SK-MEL-5 (cell line): Measurements from ENCODE around the gene STXBP1. TPM values are rescaled to one million over a fixed set of nuclear protein-coding genes. Genes with fewer than 3 reads are reported as not detected.

Experiments used
- DNase-seq: peaks from one replicate; pipeline ENCODE4 v3.0.0-alpha.2; 2016; ENCODE audit warnings: low read depth, low spot score
- in situ Hi-C: cut with HindIII; loops from 2 replicates; pipeline ENCODE4 v1.10.0; 2016; ENCODE audit warnings: low sequenced_read_pairs, high pct_unique_total_duplicates, low pct_unique_long_range_greater_than_20kb
- total RNA-seq: library from RNA; depleted of rRNA; stranded (reverse); fragments of >200 nt; shearing (Covaris generic); gene quantifications from 2 replicates; pipeline ENCODE4 v1.2.3, GENCODE V29; 2014; rRNA removed

Gene STXBP1
- total RNA-seq, 1 experiment from 2014 or later, result 41.3 TPM

DNA sequence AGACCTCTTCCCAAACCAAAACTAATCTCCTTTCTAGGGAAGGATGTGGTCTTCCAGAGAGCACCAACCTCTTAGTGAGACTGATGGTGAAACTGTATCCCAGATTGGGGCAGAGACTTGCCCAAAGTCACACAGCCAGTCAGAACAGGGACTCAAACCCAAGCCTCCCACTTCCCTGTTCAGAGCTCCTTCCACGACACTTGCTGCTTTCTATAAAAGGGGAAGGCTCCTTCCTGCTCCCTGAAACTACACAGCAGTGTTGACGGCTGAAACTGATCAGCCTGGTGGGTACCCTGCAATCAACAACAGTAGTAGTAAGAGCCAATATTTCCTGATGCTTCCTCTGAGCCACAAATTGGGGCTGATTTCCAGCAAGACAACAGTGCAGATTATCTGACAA is 121.5 kb downstream of the STXBP1 start:
- in situ Hi-C loops, result no loop called here
- DNase-seq, result no peak

DNA sequence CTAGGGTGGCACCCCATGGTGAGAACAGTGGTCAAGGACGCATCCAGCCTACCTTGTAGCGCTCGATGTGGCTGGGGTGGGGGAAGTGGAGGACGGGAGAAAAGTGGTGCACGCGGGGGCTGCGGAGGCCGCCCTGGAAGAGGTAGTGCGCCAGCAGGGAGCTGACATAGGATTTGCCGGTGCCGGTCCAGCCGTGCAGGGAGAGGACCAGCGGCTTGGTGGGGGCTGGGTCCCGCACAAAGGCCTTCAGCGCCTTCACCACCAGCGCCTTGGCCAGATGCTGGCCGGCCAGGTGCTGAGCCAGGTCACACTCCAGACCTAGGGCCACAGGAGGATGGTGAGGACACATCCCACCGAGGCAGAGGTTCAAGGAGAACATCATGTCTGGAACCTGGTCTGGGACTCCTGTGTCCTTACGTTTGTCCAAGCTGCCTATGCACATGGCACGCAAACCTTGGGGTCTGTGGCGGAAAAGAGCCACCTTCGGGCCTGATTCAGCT is 122.2 kb downstream of the STXBP1 start:
- no peak for DNase-seq
- in situ Hi-C loops, result no loop called here

DNA sequence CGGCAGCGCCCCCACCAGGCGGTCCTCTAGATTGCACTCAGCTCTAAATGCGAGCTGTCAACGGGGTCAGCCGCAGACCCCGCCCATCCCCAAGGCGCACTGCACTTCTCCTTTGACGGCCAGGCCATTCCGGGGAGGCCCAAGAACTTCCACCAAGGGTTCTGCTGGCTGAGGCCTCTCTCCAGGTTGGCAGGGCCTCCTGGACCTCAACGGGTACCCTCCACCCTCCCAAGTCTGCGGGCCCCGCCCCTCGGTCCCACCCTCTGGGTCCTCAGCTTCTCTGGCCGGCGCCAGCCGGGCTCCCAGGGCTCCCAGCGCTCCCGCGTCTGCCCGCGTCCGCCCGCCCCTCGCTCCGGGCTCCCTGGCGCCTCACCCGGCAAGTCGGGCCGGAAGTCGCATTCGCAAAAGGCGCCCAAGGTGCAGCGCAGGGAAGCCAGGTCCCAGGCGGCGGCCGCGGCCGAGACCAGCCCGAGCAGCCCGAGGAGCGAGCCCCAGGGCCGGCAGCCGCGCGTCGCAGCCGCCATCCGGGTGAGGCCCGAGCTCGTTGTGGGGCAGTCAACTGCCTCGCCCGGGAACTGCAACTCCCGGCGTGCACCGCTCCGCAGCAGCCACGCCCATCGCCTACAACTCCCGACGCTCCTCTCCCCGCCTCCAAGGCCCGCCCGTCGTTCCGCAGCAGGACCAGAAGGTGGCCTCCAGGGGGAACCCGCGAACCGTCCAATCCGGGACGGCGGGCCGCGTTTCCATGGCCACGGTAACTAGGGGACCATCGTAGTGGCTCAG is 122.9 kb downstream of the STXBP1 start, which contains the start of gene TOR2A:
TSS of gene TOR2A (minus strand) at position 548 of the 783 bp plus-strand sequence. CDS start at position 524, 24 bp downstream.
- DNase-seq, result peak; percentile 97
- in situ Hi-C loops, result no loop called here

DNA sequence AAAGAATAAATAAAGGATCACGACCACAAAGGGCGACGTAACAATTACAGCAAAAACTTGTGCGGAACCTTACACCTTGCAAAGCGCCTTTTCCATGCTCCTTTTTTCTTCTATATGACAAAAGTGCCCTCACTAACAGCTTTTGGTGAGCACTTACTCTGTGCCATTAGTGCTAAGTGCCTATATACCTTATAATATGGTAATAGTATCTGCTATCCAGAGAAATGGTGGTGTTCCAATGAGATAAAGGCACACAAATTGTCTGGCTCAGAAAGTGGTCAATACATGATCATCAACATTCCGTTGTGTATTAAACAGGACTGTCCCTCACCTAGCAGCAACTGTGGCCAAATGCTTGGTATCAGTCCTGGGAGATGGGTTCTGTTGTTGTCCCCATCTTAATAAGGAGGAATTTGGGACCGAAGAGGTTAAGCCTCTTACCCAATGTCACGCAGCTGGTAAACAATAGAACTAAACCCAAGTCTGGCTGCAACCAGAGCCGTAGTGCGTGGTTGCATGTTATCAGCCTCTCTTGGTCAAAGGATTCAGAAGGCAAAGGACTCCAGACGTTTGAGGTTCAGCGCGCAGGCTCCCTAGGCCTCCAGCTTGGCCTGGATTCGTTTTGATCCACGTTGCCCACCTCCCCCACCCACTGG is 123.6 kb downstream of the STXBP1 start:
- in situ Hi-C loops, result no loop called here

DNA sequence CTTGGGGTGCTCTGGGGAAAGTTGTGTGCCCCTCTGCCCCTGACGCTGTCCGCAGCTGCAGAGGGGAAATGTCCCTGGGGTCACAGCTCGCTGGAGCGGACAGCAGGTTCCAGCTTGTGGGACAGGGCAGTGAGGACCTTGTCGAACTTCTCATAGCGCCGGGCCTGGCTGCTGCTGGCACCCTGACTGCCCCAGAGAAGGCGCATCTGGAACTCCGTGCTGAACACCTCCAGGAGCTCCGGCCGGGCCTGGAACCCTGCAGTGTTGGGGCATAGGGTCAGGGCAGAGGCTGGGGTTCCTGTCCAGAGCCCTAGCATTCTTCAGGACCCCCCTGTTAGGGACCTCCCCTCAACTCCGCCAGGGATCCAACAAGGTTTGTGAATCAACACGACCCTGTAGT is 126.6 kb downstream of the STXBP1 start:
- in situ Hi-C loops, result no loop called here
- no peak for DNase-seq

More for the DNA sequence above, 123.6 kb downstream of the STXBP1 start:
- DNase-seq, result no peak

DNA sequence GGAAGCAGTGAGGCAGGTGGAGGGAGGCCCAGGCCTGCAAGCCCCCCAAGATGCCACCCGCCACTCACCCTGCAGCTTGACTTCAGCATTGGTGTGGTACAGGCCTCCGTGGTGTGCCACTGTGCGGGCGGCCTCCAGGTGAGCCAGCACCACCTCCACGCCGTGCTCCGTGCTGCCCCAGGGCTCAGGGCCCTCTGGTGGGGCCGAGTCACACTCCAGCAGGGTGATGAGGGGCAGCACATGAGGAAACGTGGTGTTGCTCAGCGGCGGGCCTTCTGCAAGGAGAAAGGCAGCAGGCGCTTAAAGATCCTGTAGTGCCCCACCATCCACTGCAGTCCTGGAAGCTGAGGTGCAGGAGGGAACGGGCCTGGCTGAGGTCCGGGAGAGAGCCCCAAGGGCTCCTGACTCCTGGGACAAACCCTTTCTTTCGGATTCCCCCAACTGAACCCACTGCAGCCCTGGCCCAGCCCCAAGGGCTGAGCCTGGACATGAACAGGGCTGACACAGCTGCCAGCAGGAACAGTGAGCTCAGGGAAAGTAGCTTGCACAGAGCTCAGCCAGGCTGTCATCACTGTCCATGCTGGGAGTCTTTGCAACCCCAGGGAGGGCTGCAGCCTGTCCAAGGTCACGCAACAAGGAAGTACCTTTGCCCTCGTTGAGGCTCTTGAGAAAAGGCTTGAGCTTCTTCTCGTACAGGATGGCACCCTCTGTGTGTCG is 127.7 kb downstream of the STXBP1 start:
- in situ Hi-C loops, result no loop called here
- DNase-seq, result no peak

DNA sequence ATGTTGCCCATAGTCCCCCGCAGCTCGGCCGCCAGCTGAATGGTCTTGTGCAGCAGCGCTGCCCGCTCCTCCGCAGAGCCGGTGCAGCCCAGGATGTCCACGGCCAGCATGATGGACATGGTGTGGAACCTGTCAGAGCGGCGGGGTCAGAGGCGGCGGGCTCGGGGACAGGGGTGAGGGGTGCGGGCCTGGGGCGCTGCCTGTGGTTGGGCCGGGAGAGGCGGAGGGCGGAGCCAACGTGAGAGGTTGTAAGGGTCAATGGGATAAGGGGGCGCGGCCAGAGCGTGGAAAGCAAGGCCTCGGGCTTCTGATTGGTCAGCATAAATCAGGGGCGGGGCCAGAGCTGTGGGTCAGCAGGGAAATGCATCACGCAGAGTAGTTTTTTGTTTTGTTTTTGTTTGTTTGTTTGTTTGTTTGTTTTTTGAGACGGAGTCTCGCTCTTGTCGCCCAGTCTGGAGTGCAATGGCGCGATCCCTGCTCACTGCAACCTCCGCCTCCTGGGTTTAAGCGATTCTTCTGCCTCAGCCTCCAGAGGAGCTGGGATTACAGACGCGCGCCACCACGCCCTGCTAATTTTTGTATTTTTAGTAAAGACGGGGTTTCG is 129.9 kb downstream of the STXBP1 start:
- peak; percentile 89 for DNase-seq
- in situ Hi-C loops, result no loop called here

Other genes with a start within 250 kb of the STXBP1 start
- gene SLC2A8, start 215.1 kb upstream of the STXBP1 start, total RNA-seq, result 4.4 and 10.3 TPM in 2 replicates
- 13.3 and 14.0 TPM in 2 replicates for gene ZNF79, start 187.9 kb upstream of the STXBP1 start, total RNA-seq
- 2,311 and 2,500 TPM in 2 replicates for gene RPL12, start 160.9 kb upstream of the STXBP1 start, total RNA-seq
- gene LRSAM1, start 160.8 kb upstream of the STXBP1 start, total RNA-seq, result 6.4 and 9.8 TPM in 2 replicates
- gene CFAP157, start 94.7 kb downstream of the STXBP1 start, total RNA-seq, result 0.11 TPM in 2 replicates
- 26.9 and 35.5 TPM in 2 replicates for gene PTRH1, start 103.4 kb downstream of the STXBP1 start, total RNA-seq
- 0.11 and 0.16 TPM in 2 replicates for gene TTC16, start 103.8 kb downstream of the STXBP1 start, total RNA-seq
- gene TOR2A, start 123.0 kb downstream of the STXBP1 start, total RNA-seq, result 9.0 and 10.5 TPM in 2 replicates
- gene SH2D3C, start 166.4 kb downstream of the STXBP1 start, total RNA-seq, result 0.08 and 0.11 TPM in 2 replicates
- 22.1 and 32.7 TPM in 2 replicates for gene CDK9, start 173.8 kb downstream of the STXBP1 start, total RNA-seq
- 41.4 and 45.2 TPM in 2 replicates for gene FPGS, start 190.6 kb downstream of the STXBP1 start, total RNA-seq
- 3.7 and 5.5 TPM in 2 replicates for gene ENG, start 242.4 kb downstream of the STXBP1 start, total RNA-seq